Dermis microvascular lymphatic vessel endothelial cell (primary cell): ENCODE data around the gene PNMA8B. TPM values are rescaled to one million over a fixed set of nuclear protein-coding genes. Genes with fewer than 3 reads are reported as not detected.
"Not testable (repeated sequence)": the region's sequence is repeated elsewhere in the genome, so short reads cannot be mapped to it uniquely, and the experiment has no call there.

ENCODE experiments used
- DNase-seq, 2 donors: peaks; one replicate each; pipeline versions ENCODE4 v3.0.0 to v3.0.0-alpha.2; 2010; ENCODE audit warnings: low read depth in 2 of 2
- total RNA-seq: library from RNA; depleted of rRNA; stranded (reverse); fragments of >200 nt; gene quantifications from 2 replicates; pipeline ENCODE4 v1.2.1, GENCODE V29; 2014

The PNMA8B gene
- 0.13 TPM in 2 replicates for total RNA-seq

- DNase-seq = peak in 1 of 2 donors; percentile 14
These were observed at the start of gene PNMA8B for GRCh38 chr19:46495786-46496099. TSS of gene PNMA8B (minus strand) at chr19:46495867. CDS start at chr19:46495465, 402 bp downstream.

GRCh38 chr19:46544651-46545050 lies 49.0 kb upstream of the PNMA8B start:
- no peak for DNase-seq

GRCh38 chr19:46542428-46543230 lies 47.0 kb upstream of the PNMA8B start:
- DNase-seq = peak; percentile 74 to 91

GRCh38 chr19:46537136-46538097 lies 41.8 kb upstream of the PNMA8B start:
- peak; percentile 24 to 47 for DNase-seq

GRCh38 chr19:46536391-46536790 lies 40.7 kb upstream of the PNMA8B start:
- no peak for DNase-seq

- DNase-seq = no peak
These were observed 38.0 kb upstream of the PNMA8B start for GRCh38 chr19:46533621-46534081.

GRCh38 chr19:46533078-46533620 lies 37.5 kb upstream of the PNMA8B start:
- DNase-seq = no peak

GRCh38 chr19:46530636-46531035 lies 35.0 kb upstream of the PNMA8B start:
- DNase-seq = no peak

GRCh38 chr19:46529622-46530451 lies 34.2 kb upstream of the PNMA8B start:
- peak; percentile 24 to 48 for DNase-seq

GRCh38 chr19:46528601-46529590 lies 33.2 kb upstream of the PNMA8B start:
- DNase-seq = no peak

DNA sequence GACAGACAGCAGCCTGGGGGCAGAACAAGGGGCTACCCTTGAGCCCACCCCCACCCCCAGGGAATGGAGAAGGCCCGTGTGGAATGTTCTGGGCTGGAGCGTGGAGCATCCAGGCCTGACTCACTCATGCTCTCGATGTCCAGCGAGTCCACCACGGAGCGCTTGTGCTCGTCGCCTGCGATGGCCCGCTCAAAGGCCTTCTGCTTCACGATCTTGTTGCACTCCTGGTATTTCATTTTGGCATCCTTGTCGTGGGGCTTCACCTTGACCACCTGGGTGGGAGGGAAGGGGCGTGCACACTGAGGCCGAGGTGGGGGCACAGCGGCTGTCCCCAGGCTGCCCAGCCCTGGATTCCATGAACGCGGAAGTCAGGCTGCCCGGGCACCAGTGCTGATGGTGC lies 31.1 kb upstream of the PNMA8B start:
- DNase-seq = not testable (repeated sequence)

- no peak for DNase-seq
These were observed 28.6 kb upstream of the PNMA8B start for GRCh38 chr19:46524308-46524707.

DNA sequence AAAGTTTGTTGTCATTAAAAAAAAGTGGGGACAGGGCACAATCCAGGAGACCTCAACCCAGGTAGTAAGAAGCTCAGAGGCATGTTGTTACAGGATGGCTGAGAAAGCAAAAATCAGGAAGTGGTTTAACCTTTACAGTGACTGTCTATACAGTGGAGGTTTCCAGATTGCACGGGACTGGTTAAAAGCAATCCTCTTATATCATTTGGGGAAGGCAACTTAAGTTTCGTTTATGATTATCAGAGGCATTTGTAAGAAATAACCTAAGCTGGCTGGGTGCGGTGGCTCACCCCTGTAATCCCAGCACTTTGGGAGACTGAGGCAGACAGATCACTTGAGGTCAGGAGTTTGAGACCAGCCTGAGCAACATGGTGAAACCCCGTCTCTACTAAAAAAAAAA lies 27.3 kb upstream of the PNMA8B start:
- not testable (repeated sequence) for DNase-seq

- no peak for DNase-seq
These were observed 25.7 kb upstream of the PNMA8B start for GRCh38 chr19:46521241-46521868.

DNA sequence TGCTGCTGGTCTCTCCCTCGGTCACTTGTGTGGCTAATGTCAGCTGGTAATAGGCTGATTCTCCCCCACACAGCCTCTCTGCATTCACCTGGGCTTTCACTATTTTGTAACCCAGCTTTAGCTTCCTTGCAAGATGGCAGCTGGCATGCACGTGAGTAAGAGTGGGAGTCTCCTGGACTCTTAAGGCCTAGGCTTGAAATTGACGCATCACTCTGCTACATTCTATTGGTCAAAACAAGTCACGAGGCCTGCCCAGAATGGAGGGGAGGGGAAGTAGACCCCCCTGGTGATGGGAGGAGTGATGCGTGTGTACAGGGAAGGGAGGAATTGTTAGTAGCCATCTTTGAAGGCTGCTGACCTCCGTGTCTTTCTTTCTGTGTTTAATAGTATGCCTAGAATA lies 24.9 kb upstream of the PNMA8B start:
- DNase-seq = no peak

DNA sequence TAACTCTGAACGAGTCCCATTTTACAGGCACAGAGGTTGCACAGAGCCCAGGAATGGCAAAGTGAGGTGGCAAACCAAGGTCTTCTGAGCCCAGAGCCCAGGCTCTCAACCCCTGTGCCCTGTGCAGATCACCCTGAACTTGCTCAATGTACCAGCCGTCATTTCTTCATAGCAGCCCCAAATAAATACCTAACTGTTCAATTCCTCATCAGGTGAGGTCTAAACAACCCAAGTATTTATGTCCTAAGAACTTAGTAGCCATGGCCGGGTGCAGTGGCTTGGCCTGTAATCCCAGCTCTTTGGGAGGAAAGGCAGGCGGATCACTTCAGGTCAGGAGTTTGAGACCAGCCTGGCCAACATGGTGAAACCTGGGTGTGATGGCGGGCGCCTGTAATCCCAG lies 21.8 kb upstream of the PNMA8B start:
- no peak for DNase-seq

- DNase-seq = peak; percentile 11 to 35
These were observed 20.2 kb upstream of the PNMA8B start for GRCh38 chr19:46515879-46516350.

DNA sequence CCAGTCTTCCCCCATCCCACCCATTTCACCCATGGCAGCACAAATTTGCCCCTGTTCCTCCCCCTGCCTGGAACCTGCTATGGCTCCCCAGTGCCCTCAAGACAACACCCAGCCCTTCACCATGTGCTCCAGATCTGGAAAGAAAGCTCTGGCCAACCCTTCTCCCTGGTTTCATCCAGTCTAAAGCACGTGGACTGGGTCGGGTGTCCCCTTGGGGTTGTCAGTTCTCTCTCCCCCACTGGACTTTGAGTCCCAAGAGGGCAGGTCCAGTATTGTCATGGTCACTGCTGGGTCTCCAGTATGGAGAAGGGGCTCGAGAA lies 19.6 kb upstream of the PNMA8B start:
- DNase-seq = no peak

DNA sequence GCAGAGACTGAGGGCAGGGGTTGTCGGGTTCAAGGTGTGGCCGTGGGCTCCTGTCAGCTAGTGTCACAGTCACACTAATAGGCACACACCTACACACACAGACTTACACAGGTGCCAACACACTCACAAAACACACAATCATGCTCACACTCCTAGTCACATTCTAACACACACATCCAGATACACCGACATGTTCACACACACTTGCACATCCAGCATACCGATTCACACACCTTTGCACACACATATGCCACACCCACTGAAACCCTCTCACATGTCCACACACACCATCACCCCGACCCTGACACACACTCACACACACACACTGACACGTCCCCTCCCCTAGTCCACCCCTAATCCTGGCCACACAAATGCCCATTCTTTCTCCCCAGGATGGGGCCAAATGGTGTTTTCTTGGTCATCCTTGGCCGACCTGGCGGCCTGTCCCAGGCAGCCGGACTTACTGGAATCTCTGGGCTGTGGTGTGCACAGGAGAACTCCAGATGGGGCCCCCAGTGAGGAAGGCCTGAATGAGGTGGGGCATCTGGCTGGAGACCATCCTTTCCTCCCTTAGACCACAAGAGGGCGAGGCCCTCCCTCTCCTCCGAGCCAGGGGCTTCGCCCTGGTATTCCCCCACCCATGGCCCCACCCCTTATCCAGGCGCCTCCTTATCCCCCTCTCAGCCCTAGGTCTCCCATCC lies 19.1 kb upstream of the PNMA8B start:
- DNase-seq = no peak
